Suprapubic skin (tissue), 4 donors: Measurements from ENCODE around the gene CDH4.

Source experiments
- EP300 ChIP-seq: sonication (generic); formaldehyde crosslinking; IDR thresholded peaks from one replicate; pipeline ENCODE4 v1.6.1; 2017; ENCODE audit warnings: antibody characterized with exemption
- POLR2A ChIP-seq, 2 donors: fragments of 450-650 bp; IDR thresholded peaks; one replicate each; pipeline ENCODE4 v1.6.1; 2017; ENCODE audit warnings: antibody characterized with exemption in 2 of 2, mild to moderate bottlenecking in 2 of 2, moderate library complexity in 2 of 2
- POLR2AphosphoS5 ChIP-seq, 3 donors: sonication (generic); formaldehyde crosslinking; IDR thresholded peaks; one replicate each; pipeline ENCODE4 v1.6.1; 2017; ENCODE audit warnings: antibody characterized with exemption in 3 of 3
- TF ChIP-seq, protein P1 (sequence below), 2 donors: fragments of 200-600 bp in 1 of 2; fragments of 450-650 bp in 1 of 2; sonication (generic) in 1 of 2; IDR thresholded peaks; one replicate each; pipeline ENCODE4 v1.5.1; 2016 to 2019; ENCODE audit warnings: antibody characterized with exemption in 2 of 2, mild to moderate bottlenecking in 1 of 2, moderate library complexity in 1 of 2

DNA sequence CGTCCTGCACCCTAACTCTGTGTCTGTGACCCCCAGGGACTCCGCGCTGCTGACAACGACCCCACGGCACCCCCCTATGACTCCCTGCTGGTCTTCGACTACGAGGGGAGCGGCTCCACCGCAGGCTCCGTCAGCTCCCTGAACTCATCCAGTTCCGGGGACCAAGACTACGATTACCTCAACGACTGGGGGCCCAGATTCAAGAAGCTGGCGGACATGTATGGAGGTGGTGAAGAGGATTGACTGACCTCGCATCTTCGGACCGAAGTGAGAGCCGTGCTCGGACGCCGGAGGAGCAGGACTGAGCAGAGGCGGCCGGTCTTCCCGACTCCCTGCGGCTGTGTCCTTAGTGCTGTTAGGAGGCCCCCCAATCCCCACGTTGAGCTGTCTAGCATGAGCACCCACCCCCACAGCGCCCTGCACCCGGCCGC is 684.7 kb downstream of the CDH4 start:
- TF ChIP-seq, protein P1, sequence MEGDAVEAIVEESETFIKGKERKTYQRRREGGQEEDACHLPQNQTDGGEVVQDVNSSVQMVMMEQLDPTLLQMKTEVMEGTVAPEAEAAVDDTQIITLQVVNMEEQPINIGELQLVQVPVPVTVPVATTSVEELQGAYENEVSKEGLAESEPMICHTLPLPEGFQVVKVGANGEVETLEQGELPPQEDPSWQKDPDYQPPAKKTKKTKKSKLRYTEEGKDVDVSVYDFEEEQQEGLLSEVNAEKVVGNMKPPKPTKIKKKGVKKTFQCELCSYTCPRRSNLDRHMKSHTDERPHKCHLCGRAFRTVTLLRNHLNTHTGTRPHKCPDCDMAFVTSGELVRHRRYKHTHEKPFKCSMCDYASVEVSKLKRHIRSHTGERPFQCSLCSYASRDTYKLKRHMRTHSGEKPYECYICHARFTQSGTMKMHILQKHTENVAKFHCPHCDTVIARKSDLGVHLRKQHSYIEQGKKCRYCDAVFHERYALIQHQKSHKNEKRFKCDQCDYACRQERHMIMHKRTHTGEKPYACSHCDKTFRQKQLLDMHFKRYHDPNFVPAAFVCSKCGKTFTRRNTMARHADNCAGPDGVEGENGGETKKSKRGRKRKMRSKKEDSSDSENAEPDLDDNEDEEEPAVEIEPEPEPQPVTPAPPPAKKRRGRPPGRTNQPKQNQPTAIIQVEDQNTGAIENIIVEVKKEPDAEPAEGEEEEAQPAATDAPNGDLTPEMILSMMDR (IDR thresholded peaks at IDR 0.05) = no peak
- TF ChIP-seq EP300 (no peak), POLR2AphosphoS5 (IDR thresholded peaks at IDR 0.05) (no peak), POLR2A (IDR thresholded peaks at IDR 0.05) (no peak)
